GM12891 (cell line): ENCODE measurements around the gene PRKN.

Experiments
- POLR2A ChIP-seq: IDR thresholded peaks from 2 replicates; pipeline ENCODE4 v1.6.1; 2011; ENCODE audit warnings: low read depth, low read length, control low read depth
- TAF1 ChIP-seq: IDR thresholded peaks from 2 replicates; pipeline ENCODE4 v1.6.1; 2011; ENCODE audit warnings: low read depth, low read length, control low read depth

DNA sequence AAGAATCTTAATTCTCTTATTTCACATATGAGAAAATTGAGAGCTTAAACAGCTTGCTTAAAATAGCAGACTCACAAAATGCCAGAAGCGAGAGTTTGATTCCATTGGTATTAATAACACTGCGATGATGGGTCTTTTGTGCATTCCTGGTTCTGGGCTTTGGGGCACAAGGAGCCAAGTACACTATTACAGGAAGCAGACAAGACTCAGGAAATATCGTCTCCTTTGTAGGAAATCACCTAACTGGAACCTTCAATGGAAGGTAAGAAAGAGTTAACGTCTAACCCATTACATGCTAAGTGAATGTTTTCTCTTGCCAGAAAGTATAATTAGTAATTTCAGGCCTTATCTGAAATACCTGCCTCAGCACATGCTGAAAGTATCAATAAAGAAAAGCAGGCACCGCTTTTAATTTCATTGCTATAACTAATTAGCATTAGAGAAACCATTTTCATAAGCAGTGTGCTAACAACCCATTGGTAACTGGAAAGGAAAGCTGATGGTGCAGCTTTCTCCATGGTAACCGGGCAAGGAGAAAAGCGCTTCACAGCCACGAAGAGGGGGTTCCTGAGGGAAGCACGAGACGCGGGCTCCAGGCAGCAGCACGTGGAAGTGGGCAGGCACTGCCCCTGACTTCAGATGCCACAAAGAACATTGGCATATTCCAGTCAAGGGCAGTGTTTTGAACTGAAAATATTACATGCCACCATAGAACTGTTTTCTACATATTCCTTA lies 1247.0 kb downstream of the PRKN start:
- TF ChIP-seq TAF1 (no peak), POLR2A (no peak)
